Astrocyte (in vitro differentiated cells and primary cell): ENCODE results near the gene UGT1A9.

Experiments used
- EZH2 ChIP-seq: IDR thresholded peaks from 2 replicates; pipeline ENCODE4 v1.6.1; 2012; ENCODE audit warnings: mild to moderate bottlenecking, low read length, inconsistent platforms; ENCODE audit not compliant: insufficient read depth
- TF ChIP-seq, protein P1 (sequence below): IDR thresholded peaks from 2 replicates; pipeline ENCODE4 v1.5.1; 2011; ENCODE audit warnings: low read depth, mild to moderate bottlenecking, inconsistent platforms, low read length, moderate library complexity; ENCODE audit not compliant: insufficient read depth

DNA sequence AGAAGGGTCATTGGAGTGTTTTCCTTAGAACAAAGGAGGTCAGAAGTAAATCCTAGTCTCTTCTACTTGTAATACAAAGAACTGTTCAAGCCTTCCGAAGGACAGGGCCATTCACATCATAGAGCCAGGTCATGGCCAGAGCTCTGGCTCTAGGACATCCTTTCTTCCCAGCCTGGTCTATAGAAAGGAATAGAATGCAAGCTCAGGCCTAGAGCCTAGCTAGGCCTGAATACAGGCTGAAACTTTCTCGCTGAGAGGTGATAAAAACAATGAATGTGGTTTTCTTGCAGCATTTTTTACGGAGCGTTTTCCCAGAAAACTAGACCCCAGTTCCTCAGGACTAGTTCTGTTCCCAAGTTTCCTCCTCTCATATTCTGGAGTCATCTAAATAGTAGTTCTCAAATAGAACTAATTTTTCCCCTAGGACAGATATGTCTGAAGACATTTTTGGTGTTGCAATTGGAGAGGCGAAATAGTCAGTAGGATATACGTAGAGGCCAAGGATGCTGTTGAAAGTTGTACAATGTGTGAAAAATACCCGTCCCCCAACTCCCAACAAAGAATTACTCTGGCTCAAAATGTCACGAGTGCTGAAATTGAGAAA, 27.8 kb downstream of the UGT1A9 start:
- TF ChIP-seq, protein P1, sequence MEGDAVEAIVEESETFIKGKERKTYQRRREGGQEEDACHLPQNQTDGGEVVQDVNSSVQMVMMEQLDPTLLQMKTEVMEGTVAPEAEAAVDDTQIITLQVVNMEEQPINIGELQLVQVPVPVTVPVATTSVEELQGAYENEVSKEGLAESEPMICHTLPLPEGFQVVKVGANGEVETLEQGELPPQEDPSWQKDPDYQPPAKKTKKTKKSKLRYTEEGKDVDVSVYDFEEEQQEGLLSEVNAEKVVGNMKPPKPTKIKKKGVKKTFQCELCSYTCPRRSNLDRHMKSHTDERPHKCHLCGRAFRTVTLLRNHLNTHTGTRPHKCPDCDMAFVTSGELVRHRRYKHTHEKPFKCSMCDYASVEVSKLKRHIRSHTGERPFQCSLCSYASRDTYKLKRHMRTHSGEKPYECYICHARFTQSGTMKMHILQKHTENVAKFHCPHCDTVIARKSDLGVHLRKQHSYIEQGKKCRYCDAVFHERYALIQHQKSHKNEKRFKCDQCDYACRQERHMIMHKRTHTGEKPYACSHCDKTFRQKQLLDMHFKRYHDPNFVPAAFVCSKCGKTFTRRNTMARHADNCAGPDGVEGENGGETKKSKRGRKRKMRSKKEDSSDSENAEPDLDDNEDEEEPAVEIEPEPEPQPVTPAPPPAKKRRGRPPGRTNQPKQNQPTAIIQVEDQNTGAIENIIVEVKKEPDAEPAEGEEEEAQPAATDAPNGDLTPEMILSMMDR, result no peak
- no peak for TF ChIP-seq EZH2
